CD4-positive, CD25-positive, alpha-beta regulatory T cell (primary cell): ENCODE measurements around the gene PRRG4. TPM values are rescaled to one million over a fixed set of nuclear protein-coding genes. Genes with fewer than 3 reads are reported as not detected.
A peak's percentile ranks its signal among the peaks of the same experiment; 100 is the strongest.

Experiments
- ATAC-seq, 2 donors: fragments of 150-1000 bp; cut with Tn5 transposase; one replicate each; pipeline ENCODE4 v1.10.0; 2021; ENCODE audit warnings: low read depth in 2 of 2, moderate number of reproducible peaks in 2 of 2, moderate library complexity in 1 of 2
- DNase-seq, 3 donors: peaks; one replicate each; pipeline versions ENCODE4 v3.0.0 to v3.0.0-alpha.2; 2012 to 2022; ENCODE audit warnings: mixed read lengths in 1 of 3
- H3K27ac ChIP-seq: one replicate; pipeline ENCODE4 v1.7.0; 2013; ENCODE audit warnings: mild to moderate bottlenecking, low read length; ENCODE audit not compliant: insufficient read depth, poor library complexity, severe bottlenecking
- H3K27me3 ChIP-seq: one replicate; pipeline ENCODE4 v1.7.0; 2013; ENCODE audit warnings: low read length; ENCODE audit not compliant: control insufficient read depth, insufficient read depth
- H3K36me3 ChIP-seq: one replicate; pipeline ENCODE4 v1.7.0; 2013; ENCODE audit warnings: mild to moderate bottlenecking, low read length, moderate library complexity; ENCODE audit not compliant: control insufficient read depth, insufficient read depth
- H3K4me1 ChIP-seq: 2 replicates; pipeline ENCODE4 v1.7.0; 2013; ENCODE audit warnings: mild to moderate bottlenecking, low read length; ENCODE audit not compliant: insufficient read depth, control insufficient read depth, poor library complexity, severe bottlenecking
- H3K4me3 ChIP-seq: one replicate; pipeline ENCODE4 v1.7.0; 2013; ENCODE audit warnings: low read depth, mild to moderate bottlenecking, low read length, moderate library complexity
- H3K9me3 ChIP-seq, 2 experiments: 1 replicate in 1 of 2; 2 replicates in 1 of 2; pipeline ENCODE4 v1.7.0; 2013; ENCODE audit warnings: low read length in 2 of 2, mild to moderate bottlenecking in 1 of 2, moderate library complexity in 1 of 2; ENCODE audit not compliant: control insufficient read depth in 2 of 2
- H3K27ac Mint-ChIP-seq, 3 donors: one replicate each; pipeline ENCODE4 v1.8.0; 2020 to 2022; ENCODE audit warnings: mild to moderate bottlenecking in 3 of 3, mixed read lengths in 3 of 3, moderate library complexity in 2 of 3
- H3K27me3 Mint-ChIP-seq: one replicate; pipeline ENCODE4 v1.8.0; 2022; ENCODE audit warnings: mild to moderate bottlenecking, mixed read lengths
- H3K36me3 Mint-ChIP-seq: one replicate; pipeline ENCODE4 v1.8.0; 2020; ENCODE audit warnings: mixed read lengths
- H3K4me1 Mint-ChIP-seq, 4 donors: one replicate each; pipeline ENCODE4 v1.8.0; 2020 to 2022; ENCODE audit warnings: mixed read lengths in 4 of 4, mild to moderate bottlenecking in 1 of 4
- H3K4me3 Mint-ChIP-seq, 4 donors: one replicate each; pipeline ENCODE4 v1.8.0; 2020 to 2022; ENCODE audit warnings: mild to moderate bottlenecking in 4 of 4, mixed read lengths in 4 of 4, moderate library complexity in 3 of 4
- H3K9me3 Mint-ChIP-seq, 7 donors: one replicate each; pipeline ENCODE4 v1.8.0; 2020 to 2022; ENCODE audit warnings: mixed read lengths in 7 of 7, mild to moderate bottlenecking in 3 of 7, moderate library complexity in 2 of 7
- polyA plus RNA-seq, 4 donors: library from polyadenylated mRNA; unstranded; fragments of 300-500 nt; fragmentation: Illumina TruSeq; gene quantifications; one replicate each; pipeline ENCODE4 v1.2.3, GENCODE V29; 2021
- total RNA-seq: library from RNA; stranded (reverse); gene quantifications from one replicate; pipeline ENCODE4 v1.2.3, GENCODE V29; 2022

The PRRG4 gene
- total and polyA plus RNA-seq, 5 donors from 2014 or later, result 0.02 to 0.07 TPM; not detected in 3

DNA sequence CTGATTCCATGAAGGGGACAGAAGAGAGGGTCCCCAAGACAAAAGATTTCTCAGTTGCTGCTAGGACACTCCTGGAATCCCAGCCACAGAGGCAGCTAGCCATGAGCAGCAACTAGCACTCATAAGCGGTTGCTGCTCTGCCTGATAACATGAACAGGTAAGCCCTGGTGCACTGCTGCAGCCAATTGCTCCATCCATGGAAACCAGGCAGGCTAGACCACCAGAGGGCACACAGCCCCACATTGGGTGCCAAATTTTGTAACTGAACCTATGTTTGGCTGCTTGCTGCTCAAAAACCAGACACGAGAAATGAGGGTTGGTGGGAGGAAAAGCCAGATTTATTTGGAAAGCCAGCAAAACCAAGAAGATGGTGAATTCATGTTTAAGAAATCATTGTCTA is 40.9 kb downstream of the PRRG4 start:
- Histone ChIP-seq H3K4me3 (no peak overlapping the region), H3K36me3 (no peaks in the 10 kb centered on the region), H3K27me3 (no peaks in the 10 kb centered on the region), H3K9me3 (no peaks in the 10 kb centered on the region), H3K27ac (no peak overlapping the region), H3K4me1 (no peaks in the 10 kb centered on the region)
- Mint-ChIP-seq H3K9me3 (peaks cover 0 to 11% (median 4%) of the 10 kb centered on the region in 7 donors), H3K4me3 (no peak overlapping the region), H3K4me1 (no peaks in the 10 kb centered on the region), H3K36me3 (peaks cover 3% of the 10 kb centered on the region), H3K27ac (no peak overlapping the region), H3K27me3 (peaks cover 20% of the 10 kb centered on the region)
- ATAC-seq (peak; percentile 52 to 60), DNase-seq (peak in 1 of 3 donors; percentile 51)

DNA sequence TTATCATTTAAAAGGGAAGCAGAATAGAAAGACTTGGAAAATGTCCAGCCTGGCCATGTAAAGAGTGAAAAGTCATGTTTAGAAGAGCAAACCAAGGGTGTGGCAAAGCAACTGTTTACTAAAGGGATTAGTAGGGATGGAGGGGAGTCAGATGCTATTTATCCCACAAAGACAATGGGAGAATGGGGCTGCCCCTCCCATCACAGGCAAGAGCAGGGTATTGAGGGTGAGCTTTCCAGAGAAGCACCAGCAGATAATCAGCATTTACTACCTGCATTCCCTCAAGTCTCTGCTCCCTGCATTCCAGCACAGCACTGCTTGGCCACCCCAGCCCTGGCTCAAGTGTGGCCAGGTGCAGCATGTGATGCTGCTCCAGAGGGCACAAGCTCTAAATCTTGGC is 44.4 kb downstream of the PRRG4 start:
- H3K4me1 ChIP-seq, result no peaks in the 10 kb centered on the region
- DNase-seq (no peak), ATAC-seq (no peak)
- H3K4me3 Mint-ChIP-seq, result no peak overlapping the region
- H3K27me3 ChIP-seq, result no peaks in the 10 kb centered on the region
- H3K27ac ChIP-seq, result no peak overlapping the region
- peaks cover 0 to 5% (median 1%) of the 10 kb centered on the region in 7 donors for H3K9me3 Mint-ChIP-seq
- H3K4me3 ChIP-seq, result no peak overlapping the region
- peaks cover 9% of the 10 kb centered on the region for H3K27me3 Mint-ChIP-seq
- H3K36me3 Mint-ChIP-seq, result no peaks in the 10 kb centered on the region
- H3K27ac Mint-ChIP-seq, result no peak overlapping the region
- no peaks in the 10 kb centered on the region for H3K4me1 Mint-ChIP-seq
- no peaks in the 10 kb centered on the region for H3K9me3 ChIP-seq
- no peaks in the 10 kb centered on the region for H3K36me3 ChIP-seq

DNA sequence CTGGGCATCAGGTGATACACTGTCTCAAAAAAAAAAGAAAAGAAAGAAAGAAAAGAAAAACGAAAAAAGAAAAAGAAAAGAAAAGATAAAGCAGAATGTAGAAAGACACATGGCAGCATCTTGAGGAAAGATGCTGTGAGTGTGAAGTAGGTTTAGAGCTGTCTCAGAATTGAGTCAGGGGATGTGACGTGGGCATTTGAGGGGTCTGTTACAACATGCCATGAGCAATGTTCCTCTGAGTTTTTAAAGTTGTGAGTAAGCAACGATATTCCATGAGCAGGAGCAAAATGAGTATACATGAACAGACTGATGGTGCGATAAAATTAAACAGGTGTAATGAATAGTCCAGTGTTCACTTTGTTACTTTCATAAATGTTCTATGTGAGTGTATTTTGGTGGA is 51.6 kb downstream of the PRRG4 start:
- DNase-seq (no peak), ATAC-seq (no peak)
- no peaks in the 10 kb centered on the region for H3K9me3 ChIP-seq
- H3K27ac ChIP-seq, result no peak overlapping the region
- Mint-ChIP-seq H3K9me3 (peaks cover 0 to 2% (median 0%) of the 10 kb centered on the region in 7 donors), H3K27ac (no peak overlapping the region), H3K36me3 (no peaks in the 10 kb centered on the region), H3K4me3 (no peak overlapping the region), H3K27me3 (peaks cover 11% of the 10 kb centered on the region), H3K4me1 (no peaks in the 10 kb centered on the region)
- H3K4me1 ChIP-seq, result no peaks in the 10 kb centered on the region
- no peaks in the 10 kb centered on the region for H3K36me3 ChIP-seq
- H3K27me3 ChIP-seq, result no peaks in the 10 kb centered on the region
- no peak overlapping the region for H3K4me3 ChIP-seq

DNA sequence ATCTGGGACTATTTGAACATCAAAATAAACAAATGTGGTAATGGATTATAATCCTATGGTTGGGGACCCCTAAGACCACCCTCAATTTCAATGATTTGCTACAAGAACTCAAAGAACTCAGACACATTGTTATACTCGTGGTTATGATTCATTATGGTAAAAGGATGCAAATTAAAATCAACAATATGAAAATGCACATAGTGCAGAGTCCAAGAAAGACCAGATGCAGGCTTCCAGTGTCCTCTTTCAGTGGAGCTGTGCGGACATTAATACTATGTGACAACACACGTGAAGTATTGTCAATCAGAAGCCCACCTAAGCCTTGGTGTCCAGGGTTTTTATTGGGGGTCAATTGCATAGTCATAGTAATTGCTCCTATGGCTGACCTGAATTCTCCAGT is 53.7 kb downstream of the PRRG4 start:
- DNase-seq (no peak), ATAC-seq (no peak)
- Histone ChIP-seq H3K27me3 (no peaks in the 10 kb centered on the region), H3K36me3 (no peaks in the 10 kb centered on the region), H3K4me3 (no peak overlapping the region), H3K4me1 (no peaks in the 10 kb centered on the region), H3K9me3 (no peaks in the 10 kb centered on the region), H3K27ac (no peak overlapping the region)
- Mint-ChIP-seq H3K36me3 (no peaks in the 10 kb centered on the region), H3K4me1 (no peaks in the 10 kb centered on the region), H3K27me3 (peaks cover 11% of the 10 kb centered on the region), H3K4me3 (no peak overlapping the region), H3K27ac (no peak overlapping the region), H3K9me3 (peaks cover 0 to 2% (median 0%) of the 10 kb centered on the region in 7 donors)

DNA sequence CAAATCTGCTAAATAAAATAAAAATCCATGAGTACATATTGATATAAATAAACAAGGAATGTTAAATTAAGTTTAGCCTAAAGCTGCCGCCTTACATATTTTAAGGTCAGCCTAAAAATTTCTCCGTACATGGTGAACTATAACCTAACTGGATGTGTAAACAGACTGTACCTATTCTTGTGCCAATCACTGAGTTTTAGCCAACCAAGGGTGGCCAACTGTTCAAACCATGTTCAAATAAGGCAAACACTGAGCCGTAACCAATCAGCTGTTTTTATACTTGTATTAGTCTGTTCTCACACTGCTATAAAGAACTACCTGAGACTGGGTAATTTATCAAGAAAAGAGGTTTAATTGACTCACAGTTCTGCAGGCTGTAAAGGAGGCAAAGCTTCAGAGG is 54.3 kb downstream of the PRRG4 start:
- Histone ChIP-seq H3K27ac (no peak overlapping the region), H3K36me3 (no peaks in the 10 kb centered on the region), H3K4me3 (no peak overlapping the region), H3K9me3 (no peaks in the 10 kb centered on the region), H3K4me1 (no peaks in the 10 kb centered on the region), H3K27me3 (no peaks in the 10 kb centered on the region)
- peaks cover 15% of the 10 kb centered on the region for H3K27me3 Mint-ChIP-seq
- H3K4me3 Mint-ChIP-seq, result no peak overlapping the region
- ATAC-seq (no peak), DNase-seq (no peak)
- H3K36me3 Mint-ChIP-seq, result no peaks in the 10 kb centered on the region
- no peaks in the 10 kb centered on the region for H3K9me3 Mint-ChIP-seq
- H3K4me1 Mint-ChIP-seq, result no peaks in the 10 kb centered on the region
- no peak overlapping the region for H3K27ac Mint-ChIP-seq

DNA sequence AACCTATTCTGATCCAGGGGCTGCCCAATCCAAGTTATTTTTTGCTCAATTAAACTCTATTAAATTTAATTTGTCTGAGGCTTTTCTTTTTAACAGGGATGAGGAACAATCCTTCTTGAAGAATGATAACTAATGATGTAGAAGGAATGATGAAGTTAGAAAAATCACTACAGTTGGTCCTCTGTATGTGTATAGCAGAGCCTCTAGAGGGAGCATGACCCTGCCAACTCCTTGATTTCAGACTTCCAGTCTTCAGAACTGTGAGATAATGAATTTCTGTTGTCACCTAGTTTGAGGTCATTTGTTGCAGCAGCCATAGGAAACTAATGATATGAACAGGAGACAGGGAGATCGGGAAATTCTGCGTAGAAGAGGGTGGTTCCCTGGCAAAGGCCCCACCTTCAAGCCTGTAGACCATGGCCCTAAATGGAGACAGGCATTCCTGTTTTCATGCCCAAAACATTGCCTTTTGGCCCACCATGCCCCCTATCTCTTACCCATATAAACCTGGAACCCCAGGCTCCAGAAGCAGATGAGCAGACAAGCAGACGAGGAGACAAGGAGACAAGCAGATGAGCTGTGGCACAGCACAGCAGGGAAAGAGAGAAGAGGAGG is 55.1 kb downstream of the PRRG4 start:
- Mint-ChIP-seq H3K27me3 (peaks cover 16% of the 10 kb centered on the region), H3K4me1 (no peaks in the 10 kb centered on the region), H3K9me3 (no peaks in the 10 kb centered on the region), H3K4me3 (peak overlapping the region in 1 of 4 donors; percentile 9), H3K36me3 (no peaks in the 10 kb centered on the region), H3K27ac (no peak overlapping the region)
- Histone ChIP-seq H3K36me3 (no peaks in the 10 kb centered on the region), H3K4me1 (no peaks in the 10 kb centered on the region), H3K27me3 (no peaks in the 10 kb centered on the region), H3K9me3 (no peaks in the 10 kb centered on the region), H3K27ac (no peak overlapping the region), H3K4me3 (no peak overlapping the region)
- DNase-seq (peak in 1 of 3 donors; percentile 36), ATAC-seq (peak in 1 of 2 donors; percentile 53)

DNA sequence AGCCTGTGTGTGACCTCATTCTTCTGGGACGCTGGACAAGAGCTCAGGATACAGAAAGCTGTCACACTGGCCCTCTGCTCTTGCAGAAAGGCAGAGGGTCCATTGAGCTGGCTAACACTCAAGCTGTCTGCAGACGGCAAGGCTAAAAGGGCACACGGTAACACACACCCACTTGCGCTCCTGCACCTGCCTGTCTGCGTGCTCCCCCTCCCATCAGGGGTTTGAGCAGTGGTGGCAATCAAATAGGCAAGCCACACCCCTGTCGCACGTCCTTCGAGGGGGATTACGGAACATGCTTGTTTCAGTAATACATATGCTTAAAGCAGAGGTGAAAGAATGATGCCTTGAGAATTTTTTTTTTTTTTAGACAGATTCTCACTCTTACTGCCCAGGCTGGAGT is 55.8 kb downstream of the PRRG4 start:
- Mint-ChIP-seq H3K4me3 (no peak overlapping the region), H3K9me3 (no peaks in the 10 kb centered on the region), H3K4me1 (no peaks in the 10 kb centered on the region), H3K36me3 (no peaks in the 10 kb centered on the region), H3K27me3 (peaks cover 16% of the 10 kb centered on the region), H3K27ac (no peak overlapping the region)
- ATAC-seq (no peak), DNase-seq (no peak)
- Histone ChIP-seq H3K36me3 (no peaks in the 10 kb centered on the region), H3K27me3 (no peaks in the 10 kb centered on the region), H3K4me3 (no peak overlapping the region), H3K4me1 (no peaks in the 10 kb centered on the region), H3K27ac (no peak overlapping the region), H3K9me3 (no peaks in the 10 kb centered on the region)

DNA sequence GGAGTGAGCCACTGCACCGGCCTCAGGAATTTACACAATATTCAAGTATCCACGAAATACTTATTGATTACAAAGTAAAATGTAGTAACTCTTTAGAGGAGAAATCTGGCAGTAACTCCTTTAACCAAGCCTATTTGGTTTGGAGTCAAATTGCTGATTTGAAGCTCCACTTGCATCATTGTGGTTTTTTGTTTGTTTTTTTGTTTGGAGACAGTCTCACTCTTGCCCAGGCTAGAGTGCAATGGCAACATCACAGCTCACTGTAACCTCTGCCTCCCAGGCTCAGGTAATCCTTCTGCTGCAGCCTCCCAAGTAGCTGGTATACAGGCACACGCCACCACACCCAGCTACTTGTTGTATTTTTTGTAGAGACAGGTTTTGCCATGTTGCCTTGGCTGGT is 56.5 kb downstream of the PRRG4 start:
- Histone ChIP-seq H3K27me3 (no peaks in the 10 kb centered on the region), H3K36me3 (no peaks in the 10 kb centered on the region), H3K27ac (no peak overlapping the region), H3K4me1 (no peaks in the 10 kb centered on the region), H3K9me3 (no peaks in the 10 kb centered on the region), H3K4me3 (no peak overlapping the region)
- ATAC-seq, result no peak
- no peaks in the 10 kb centered on the region for H3K9me3 Mint-ChIP-seq
- DNase-seq, result no peak
- no peaks in the 10 kb centered on the region for H3K36me3 Mint-ChIP-seq
- H3K4me1 Mint-ChIP-seq, result peaks cover 0 to under 1% (median 0%) of the 10 kb centered on the region in 4 donors
- no peak overlapping the region for H3K27ac Mint-ChIP-seq
- no peak overlapping the region for H3K4me3 Mint-ChIP-seq
- H3K27me3 Mint-ChIP-seq, result peaks cover 11% of the 10 kb centered on the region
